IPS-15b (cell line): ENCODE measurements around the gene RTL10.

Experiments used
- H3K27me3 ChIP-seq: one replicate; pipeline ENCODE4 v1.6.1; 2013; ENCODE audit warnings: low read length; ENCODE audit not compliant: control insufficient read depth, insufficient read depth
- H3K36me3 ChIP-seq: one replicate; pipeline ENCODE4 v1.6.1; 2013; ENCODE audit warnings: low read length; ENCODE audit not compliant: control insufficient read depth, insufficient read depth
- H3K4me1 ChIP-seq: one replicate; pipeline ENCODE4 v1.6.1; 2013; ENCODE audit warnings: mild to moderate bottlenecking, low read length; ENCODE audit not compliant: control insufficient read depth, insufficient read depth
- H3K4me3 ChIP-seq: one replicate; pipeline ENCODE4 v1.5.1; 2013; ENCODE audit warnings: low read depth, low read length
- H3K9ac ChIP-seq: one replicate; pipeline ENCODE4 v1.6.1; 2013; ENCODE audit warnings: low read depth, mild to moderate bottlenecking, low read length
- H3K9me3 ChIP-seq: one replicate; pipeline ENCODE4 v1.6.1; 2013; ENCODE audit warnings: mild to moderate bottlenecking, low read length; ENCODE audit not compliant: control insufficient read depth, insufficient read depth

The RTL10 gene

DNA sequence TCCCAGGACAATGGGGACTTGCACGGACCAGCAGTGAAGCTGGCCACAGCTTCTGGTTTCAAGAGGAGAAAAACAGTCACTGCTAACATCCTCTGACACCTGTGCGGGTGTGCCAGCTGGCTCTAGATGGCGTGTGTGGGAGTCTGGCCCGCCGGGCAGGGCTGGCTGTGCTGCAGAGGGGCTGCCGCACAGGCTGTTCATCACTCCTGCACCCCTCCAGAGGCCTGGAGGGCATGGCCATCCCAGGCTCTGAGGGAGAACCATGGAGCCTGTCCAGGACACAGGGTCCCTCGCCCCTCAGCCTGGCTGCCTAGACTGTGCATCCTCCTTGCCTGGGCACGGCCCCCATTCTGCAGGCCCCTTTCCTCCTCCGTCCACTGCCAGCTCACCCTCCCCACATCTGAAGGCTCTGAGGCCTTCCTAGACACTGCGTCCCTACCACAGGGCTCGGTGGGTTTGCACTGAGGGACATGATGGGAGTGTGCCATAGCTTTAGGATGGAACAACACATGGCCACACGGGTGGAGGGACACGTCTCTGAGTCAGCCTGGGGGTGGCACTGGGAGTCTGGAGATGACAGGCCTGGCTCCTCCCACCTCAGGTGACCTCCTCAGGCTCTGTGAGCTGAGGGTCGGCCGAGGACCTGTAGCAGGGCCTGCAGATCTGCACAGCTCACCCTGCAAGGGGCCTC lies 42.1 kb upstream of the RTL10 start:
- H3K9me3 ChIP-seq: no peaks in the 10 kb centered on the region
- H3K9ac ChIP-seq: no peak overlapping the region
- no peaks in the 10 kb centered on the region for H3K27me3 ChIP-seq
- peaks cover under 1% of the 10 kb centered on the region for H3K36me3 ChIP-seq
- peaks cover 3% of the 10 kb centered on the region for H3K4me1 ChIP-seq
- H3K4me3 ChIP-seq: no peak overlapping the region

DNA sequence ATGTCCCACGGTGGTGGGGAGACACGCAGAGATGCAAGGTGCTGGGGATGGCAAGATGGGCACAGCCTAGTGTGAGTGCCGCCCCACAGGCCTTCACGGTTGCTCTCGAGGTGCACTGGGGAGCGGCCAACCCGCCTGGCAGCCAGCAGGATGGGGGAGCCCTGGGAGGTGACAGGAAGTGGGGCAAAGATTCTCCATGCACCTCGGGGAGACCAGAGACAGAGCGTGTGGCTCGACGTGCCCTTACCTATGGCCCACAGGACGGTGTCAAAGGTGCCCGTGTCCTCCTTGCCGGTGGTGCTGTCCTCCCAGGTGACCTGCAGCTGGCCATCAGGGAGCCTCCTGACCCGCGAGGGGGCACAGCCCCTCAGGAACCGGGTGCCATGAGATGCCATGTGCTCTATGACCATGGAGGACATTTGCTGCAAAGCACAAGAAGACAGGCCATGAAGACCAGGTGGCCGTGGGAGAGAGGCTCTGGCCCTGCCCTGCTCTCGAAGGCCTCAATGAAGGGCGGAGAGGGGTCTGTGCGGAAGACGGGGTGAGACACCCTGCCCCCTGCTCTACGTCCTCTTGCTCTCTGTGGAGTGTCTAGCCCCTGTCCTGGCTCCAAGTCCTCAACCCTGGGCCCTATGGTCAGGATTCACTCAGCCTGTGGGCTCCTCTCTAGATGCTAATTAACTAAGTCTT lies 40.6 kb upstream of the RTL10 start:
- H3K36me3 ChIP-seq: peaks cover 2% of the 10 kb centered on the region
- peaks cover 4% of the 10 kb centered on the region for H3K4me1 ChIP-seq
- H3K9me3 ChIP-seq: no peaks in the 10 kb centered on the region
- no peak overlapping the region for H3K9ac ChIP-seq
- H3K4me3 ChIP-seq: no peak overlapping the region
- H3K27me3 ChIP-seq: no peaks in the 10 kb centered on the region

DNA sequence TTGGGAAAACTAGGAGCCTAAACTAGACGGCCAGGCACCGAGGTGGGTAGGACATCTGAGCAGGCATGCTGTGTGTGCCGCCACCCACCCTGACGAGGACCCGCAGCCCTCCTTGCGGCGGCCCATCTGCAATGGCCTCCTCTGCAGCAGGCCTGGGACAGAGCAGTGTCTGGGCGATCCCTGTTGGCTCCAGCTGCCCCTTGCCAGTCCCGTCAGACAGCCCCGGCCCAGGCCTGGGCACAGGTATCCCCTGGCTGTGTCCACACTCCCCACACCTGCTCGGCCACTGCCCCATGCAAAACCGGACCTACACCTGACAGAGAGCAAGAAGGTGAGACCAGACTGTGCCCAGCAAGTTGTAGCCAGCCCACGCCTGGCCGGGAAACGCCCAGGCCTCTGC lies 38.7 kb upstream of the RTL10 start:
- Histone ChIP-seq H3K9ac (no peak overlapping the region), H3K36me3 (peaks cover 2% of the 10 kb centered on the region), H3K27me3 (no peaks in the 10 kb centered on the region), H3K4me1 (peaks cover 4% of the 10 kb centered on the region), H3K9me3 (no peaks in the 10 kb centered on the region), H3K4me3 (no peak overlapping the region)

DNA sequence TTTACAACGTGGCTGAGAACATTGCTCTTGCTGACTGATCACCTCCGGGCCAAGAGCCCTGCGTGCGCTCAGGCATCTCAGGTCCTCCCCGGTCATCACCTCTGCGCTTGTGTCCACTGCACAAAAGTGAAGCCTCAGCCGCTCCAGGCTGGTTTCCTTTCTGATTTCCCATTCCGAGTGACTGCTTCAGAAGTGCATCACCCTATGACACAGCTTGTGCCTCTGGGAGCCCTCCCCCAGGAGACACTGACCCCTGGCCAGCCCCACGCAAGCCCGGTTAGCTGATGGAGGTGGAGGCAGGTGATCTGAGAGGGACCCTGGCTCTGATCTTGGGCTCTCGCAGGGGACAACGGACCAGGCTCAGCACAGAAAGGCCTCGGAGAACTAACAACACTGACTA lies 38.3 kb upstream of the RTL10 start:
- no peak overlapping the region for H3K4me3 ChIP-seq
- peaks cover 4% of the 10 kb centered on the region for H3K4me1 ChIP-seq
- no peak overlapping the region for H3K9ac ChIP-seq
- H3K36me3 ChIP-seq: peaks cover 2% of the 10 kb centered on the region
- no peaks in the 10 kb centered on the region for H3K9me3 ChIP-seq
- H3K27me3 ChIP-seq: no peaks in the 10 kb centered on the region

DNA sequence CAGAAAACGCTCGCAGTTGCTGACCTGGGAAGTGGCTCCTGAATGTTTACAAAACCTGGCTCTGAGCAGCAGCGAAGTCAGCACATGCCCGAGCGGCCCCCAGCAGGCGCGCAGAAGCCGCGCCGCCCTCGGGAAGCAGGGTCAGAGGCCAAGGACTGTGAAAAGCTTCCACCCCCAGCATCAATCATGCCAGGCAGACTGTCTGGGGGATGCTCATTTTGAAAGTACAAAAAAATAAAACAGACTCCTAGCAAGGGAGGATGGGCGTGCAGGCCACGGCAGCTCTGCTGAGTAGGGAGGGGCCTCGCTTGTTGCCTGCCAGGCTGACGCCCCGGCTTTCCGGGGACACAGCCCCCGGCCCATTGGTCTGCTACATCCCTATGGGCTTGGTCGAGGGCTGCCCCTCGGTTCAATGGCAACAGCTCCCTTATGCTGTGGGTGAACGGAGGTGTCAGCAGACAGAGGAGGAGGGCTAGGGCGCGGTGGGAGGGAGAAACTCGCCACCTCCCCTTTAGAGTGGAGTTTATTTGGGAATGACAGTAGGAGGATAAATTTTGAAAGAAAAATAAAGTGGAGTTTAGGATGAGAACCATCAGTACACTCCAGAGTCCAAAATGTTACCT lies 37.7 kb upstream of the RTL10 start:
- H3K4me1 ChIP-seq: peaks cover 4% of the 10 kb centered on the region
- no peaks in the 10 kb centered on the region for H3K9me3 ChIP-seq
- H3K36me3 ChIP-seq: peaks cover 2% of the 10 kb centered on the region
- H3K4me3 ChIP-seq: no peak overlapping the region
- H3K9ac ChIP-seq: no peak overlapping the region
- H3K27me3 ChIP-seq: no peaks in the 10 kb centered on the region

DNA sequence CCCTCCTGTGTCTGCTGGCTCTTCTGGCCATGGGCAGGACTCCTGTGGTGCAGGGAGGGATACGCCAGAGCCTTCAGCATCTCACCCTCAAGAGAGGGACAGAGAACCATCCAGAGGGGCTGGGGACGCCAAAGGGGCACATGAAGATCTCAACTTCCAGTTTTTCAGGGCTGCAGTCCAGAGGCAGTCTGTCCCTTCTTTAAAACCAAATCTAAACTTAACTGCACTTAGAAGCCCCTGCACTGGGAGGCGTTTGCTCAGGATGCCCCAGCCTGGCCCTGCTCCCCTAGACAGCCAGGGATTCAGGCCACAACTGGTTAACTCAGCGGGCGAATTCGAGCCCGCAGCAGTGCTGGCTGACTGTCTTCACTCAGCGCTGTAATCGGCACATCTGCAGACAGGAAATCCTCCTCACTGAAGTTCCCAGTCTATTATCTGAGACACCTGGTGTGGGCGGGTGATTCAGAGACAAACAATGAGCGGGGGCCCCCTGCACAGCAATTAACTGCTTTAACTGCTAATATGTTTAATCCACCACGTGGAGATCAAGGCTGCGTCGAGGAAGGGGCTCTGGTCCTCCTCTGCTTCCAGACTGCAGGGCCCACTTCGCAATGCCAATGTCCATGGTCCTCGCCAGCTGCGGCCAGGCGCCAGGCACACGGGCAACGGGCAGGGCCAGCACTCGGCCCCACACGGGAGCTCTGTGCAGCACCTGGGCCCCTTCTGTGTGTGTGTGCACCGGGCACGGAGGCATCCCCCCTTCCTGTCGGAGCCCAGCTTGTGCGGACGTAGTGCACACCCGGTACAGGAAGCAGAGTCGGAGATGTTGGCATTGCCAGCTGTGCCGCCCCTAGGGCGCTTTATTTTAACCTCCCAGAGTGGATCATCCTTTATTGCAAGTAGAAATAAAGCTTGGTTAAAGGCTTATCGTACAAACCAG lies 36.9 kb upstream of the RTL10 start:
- peaks cover 2% of the 10 kb centered on the region for H3K36me3 ChIP-seq
- no peak overlapping the region for H3K9ac ChIP-seq
- no peaks in the 10 kb centered on the region for H3K9me3 ChIP-seq
- no peaks in the 10 kb centered on the region for H3K27me3 ChIP-seq
- no peak overlapping the region for H3K4me3 ChIP-seq
- H3K4me1 ChIP-seq: peaks cover 4% of the 10 kb centered on the region

DNA sequence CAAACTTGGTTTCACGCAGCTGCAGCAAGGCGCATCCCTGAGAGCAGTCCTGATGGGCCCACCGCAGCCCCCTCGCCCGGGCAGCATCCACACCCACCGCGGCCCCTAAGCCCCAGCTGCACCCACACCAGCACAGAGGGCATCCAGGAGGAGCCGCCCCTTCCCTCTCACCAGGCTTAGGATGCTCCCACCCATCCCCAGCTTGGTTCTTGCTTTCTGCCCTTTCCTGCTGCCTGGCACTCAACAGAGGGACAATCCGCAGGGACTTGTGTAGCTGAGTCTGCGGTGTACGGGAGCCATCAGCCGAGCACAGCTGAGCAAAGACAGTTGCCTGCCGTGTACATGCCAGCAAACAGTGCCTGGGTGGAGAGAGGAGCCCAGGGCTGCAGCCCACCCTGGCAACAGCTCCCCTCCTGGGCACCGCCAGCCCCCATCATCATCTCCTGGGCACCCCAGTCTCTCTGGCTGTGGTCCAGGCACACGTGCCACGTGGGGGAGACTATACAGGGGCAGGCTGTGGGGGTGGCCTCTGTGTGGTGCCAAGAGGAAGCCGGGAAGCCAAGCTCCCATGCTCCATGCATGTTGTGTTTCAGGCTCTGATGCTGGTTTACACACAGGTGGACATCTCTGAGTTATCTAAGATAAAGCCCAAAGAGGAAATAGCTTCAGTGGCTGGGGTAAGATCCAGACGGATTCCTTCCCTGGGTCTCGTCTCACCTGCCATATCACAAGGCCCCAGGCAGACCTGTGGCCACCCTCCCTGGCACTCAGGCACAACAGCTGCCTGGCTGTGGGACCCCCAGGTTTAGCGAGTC lies 36.0 kb upstream of the RTL10 start:
- Histone ChIP-seq H3K9ac (no peak overlapping the region), H3K4me1 (peaks cover 4% of the 10 kb centered on the region), H3K9me3 (no peaks in the 10 kb centered on the region), H3K4me3 (no peak overlapping the region), H3K27me3 (no peaks in the 10 kb centered on the region), H3K36me3 (peaks cover 2% of the 10 kb centered on the region)

DNA sequence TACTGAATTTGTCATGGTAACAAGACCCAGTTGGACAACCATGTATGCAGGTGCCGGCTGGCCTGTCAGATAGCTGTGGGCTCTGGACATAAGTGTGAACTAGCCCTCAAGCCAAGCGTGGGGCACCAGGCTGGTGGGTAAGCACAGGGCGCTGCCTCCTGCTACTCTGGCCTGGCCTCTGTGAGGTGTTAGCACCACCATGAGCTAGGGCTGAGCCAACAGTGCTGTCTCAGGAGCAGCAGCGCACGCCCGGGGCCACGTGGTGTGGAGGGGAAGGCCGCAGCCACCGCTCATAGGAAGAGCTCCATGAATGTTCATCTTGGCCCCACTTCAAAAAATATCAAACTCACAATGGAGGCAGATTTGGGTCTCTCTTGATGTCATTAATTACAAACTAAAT lies 35.3 kb upstream of the RTL10 start:
- no peaks in the 10 kb centered on the region for H3K27me3 ChIP-seq
- peaks cover 2% of the 10 kb centered on the region for H3K36me3 ChIP-seq
- no peak overlapping the region for H3K9ac ChIP-seq
- no peak overlapping the region for H3K4me3 ChIP-seq
- peaks cover 4% of the 10 kb centered on the region for H3K4me1 ChIP-seq
- H3K9me3 ChIP-seq: no peaks in the 10 kb centered on the region

DNA sequence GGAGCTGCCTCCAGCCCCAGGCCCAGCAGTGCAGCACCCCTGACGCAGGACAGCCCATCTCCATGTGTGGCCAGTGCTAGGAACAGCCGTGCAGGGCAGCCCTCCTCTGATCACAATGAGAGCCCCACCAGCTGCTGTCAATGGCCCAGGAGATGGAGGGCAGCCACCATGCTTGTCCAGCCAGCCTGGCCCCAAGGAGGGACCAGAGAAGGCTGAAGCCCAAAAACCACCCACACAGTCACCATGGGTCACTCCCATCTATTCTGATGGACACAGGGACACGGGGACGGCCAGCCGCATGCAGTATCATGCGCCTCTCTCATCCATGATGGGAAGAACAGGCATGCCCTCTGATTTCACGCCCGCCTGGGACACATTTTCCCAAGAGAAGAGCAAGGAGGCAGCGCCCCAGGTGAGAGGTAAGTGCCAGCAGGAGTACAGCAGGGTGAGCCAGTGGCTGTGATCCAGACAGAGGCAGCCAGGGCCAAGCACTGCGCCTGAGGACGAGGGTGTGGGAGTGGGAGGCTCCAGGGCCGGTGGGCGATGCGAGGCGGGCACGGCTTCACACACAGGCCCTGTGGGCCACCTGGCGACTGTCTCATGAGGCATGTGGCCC lies 33.6 kb upstream of the RTL10 start:
- no peak overlapping the region for H3K4me3 ChIP-seq
- peaks cover 4% of the 10 kb centered on the region for H3K4me1 ChIP-seq
- peaks cover 2% of the 10 kb centered on the region for H3K36me3 ChIP-seq
- H3K27me3 ChIP-seq: no peaks in the 10 kb centered on the region
- no peaks in the 10 kb centered on the region for H3K9me3 ChIP-seq
- no peak overlapping the region for H3K9ac ChIP-seq

DNA sequence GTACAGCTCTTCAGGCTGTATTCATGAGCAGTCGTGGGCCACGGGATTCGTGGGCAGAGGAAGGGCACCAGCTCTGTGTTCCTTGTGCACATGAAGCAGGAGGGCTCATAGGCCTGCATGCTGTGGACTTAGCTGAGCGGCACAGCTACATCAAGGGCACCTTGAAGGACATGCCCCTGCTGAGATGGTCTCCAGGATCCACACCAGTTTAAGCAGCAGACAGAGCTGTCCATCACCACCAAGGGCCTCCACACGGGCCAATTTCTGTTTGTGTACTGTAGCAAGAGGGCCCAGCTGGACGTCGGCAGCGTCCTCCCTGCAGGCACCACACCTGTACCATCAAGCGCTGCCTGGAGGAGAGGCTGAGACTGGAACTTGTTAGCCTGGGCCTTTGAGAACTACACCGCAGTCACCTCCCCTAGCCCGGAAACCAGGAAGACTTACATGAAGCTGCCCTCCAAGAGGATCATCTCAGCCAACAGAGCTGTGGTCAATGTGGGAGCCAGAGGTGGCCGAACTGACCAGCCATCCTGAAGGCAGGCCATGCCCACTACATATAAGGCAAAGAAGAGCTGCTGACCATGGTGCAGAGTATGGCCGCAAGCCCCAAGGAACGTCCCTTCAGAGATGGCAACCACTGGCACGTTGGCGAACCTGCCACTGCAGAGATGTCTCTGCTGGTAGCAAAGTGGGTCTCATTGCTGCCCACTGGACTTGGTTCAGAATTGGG lies 32.7 kb upstream of the RTL10 start:
- no peak overlapping the region for H3K4me3 ChIP-seq
- no peak overlapping the region for H3K9ac ChIP-seq
- H3K27me3 ChIP-seq: no peaks in the 10 kb centered on the region
- H3K4me1 ChIP-seq: peaks cover 4% of the 10 kb centered on the region
- peaks cover 2% of the 10 kb centered on the region for H3K36me3 ChIP-seq
- no peaks in the 10 kb centered on the region for H3K9me3 ChIP-seq
